ENCODE measurements around the gene EDC3. TPM values are rescaled to one million over a fixed set of nuclear protein-coding genes. Genes with fewer than 3 reads are reported as not detected.
"Not testable (repeated sequence)": the region's sequence is repeated elsewhere in the genome, so short reads cannot be mapped to it uniquely, and the experiment has no call there.

EDC3 gene
- total RNA-seq, 1 donor from 2014 or later: 18.8 TPM

DNA sequence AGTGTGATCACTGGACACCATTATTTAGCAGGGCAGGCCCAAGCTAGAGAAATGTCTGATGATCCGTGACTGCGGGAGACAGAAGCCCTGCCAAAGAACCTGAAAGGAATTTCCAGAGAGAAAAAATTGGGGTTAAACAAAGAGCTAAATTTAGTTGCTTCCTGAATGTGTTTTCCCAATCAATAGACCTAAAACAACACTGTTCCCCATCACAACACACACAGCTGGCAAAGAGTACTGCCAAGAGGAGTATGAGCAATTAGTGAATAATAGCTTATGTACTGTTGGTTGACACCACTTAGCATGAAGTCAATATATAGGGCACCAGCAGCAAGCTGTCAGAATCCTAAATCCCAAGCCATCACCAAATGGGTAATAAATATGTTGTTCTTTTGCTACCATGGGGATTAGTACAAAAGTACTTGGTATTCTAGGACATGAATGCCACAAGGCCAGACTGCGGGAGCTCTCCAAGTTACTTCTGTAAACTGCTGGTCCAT lies 44.5 kb downstream of the EDC3 start:
- no peak for DNase-seq

DNA sequence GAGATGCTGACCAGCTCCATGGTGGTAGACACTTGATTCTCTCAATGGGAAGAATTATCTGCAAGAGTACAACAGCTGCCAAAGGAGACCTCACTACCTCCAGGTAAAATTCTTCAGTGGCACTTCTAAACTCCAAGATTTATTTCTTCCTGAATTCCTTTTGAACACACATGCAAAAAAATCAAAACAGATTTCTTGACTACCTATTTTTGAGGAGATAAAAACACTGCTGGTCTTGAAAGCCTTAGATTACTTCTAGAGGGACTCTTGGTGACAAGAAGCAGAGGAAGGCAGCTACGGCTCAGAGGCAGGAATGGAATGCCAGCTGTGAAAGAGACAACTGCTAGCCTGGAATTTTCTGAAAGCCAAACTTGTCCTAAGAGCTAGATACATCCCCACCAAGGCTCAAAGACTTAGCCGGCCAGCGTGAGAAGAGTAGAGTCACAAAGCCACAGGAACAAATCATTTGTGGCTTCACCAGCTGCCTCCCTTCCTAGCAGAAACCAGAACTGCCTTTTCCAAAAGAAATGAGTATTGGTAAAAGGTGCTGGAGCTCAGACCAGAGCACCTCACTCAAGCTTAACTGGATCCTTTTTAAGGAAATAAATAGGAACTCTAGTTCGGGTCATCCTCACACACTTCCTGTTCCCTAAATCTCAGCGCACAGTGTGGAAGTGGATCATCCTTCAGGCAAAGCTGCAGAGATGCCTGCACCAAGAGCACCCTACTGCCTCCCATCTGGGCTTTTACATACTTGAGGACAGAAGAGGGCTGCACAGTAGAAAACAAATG lies 47.6 kb downstream of the EDC3 start:
- DNase-seq: peak; percentile 63

DNA sequence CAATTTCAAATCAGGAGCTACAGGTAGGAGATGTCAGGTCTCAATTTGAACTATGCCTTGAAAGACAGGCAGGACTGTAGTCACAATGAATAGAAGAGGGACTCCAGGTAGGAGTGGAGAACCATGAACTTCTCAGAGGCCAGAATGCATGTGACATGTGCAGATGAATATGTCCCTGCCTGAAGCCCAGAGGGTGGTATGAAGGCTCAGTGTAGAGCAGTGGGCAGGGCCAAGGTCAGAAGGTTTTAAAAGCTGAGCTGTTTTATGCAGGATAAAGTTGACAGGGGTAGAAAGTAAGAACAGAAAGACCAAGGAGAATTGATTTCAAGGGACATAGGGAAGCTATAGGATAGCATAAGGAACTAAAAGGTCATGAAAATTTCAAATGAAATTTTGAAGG lies 49.3 kb downstream of the EDC3 start:
- DNase-seq: no peak

DNA sequence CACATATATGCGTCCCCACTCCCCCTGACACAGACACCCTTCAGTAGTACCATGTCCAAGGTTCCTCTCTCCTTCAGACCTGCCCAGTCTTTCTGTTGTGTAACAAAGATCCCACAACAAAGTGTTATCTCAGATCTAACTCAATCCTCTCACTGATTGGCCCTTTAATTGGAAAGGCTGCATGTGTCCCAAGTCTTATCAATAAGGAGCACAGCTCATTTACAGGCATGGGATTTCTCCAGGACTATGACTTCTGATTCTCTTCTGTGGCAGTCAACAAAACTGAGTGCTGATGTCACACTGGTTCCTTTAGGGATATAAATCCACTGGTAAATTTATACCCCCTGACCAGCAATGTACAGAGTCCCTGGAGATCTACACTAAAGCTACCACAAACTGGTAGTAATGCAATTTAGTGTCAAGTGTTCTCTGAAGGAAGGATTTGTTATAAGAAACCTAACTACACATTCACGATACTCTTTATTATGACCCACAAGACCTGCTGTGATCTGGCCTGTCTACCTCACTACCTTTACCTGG lies 52.1 kb downstream of the EDC3 start:
- no peak for DNase-seq

DNA sequence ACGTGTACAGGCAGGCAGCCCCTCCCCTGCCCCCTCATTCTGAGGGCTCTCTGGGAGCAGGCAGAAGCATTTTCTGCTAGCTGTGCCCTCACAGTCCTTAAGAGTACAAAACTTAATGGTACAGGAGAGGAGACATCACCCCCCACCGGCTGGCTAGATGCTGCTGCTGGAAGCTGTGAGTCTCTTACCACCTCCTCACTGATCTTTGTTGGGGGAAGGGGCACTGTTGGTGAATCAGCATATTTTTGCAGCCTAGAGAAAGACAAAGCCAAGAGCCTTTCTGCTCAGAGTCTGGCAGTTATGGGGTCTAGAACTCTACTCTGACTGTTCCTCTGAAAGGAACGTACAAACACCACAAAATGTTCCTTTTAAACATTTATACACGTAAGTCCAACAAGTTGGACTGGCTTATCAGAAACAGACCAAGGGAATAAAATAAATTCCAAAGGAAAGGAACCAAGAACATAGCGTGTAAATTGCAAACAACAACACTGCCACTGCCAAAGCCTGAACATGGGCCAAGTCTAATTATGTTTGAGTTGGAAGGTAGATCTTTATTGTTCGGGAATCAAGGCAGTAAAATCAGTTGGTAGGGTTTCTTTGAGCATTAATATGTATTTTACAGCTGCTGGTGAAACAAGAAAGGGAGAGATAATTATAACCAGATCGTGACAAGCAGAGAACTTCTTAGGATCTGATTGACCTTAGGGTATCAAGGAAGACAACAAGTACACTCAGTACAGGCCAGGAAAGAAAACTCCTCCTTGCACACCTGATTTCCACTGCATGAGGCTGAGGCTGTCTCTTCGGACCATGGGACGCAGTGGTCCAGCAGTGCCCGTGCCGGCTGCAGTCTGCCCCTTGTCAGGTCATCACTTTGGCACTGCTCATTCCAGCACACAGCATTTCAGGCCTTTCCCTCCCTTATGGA lies 52.8 kb downstream of the EDC3 start:
- DNase-seq: no peak

DNA sequence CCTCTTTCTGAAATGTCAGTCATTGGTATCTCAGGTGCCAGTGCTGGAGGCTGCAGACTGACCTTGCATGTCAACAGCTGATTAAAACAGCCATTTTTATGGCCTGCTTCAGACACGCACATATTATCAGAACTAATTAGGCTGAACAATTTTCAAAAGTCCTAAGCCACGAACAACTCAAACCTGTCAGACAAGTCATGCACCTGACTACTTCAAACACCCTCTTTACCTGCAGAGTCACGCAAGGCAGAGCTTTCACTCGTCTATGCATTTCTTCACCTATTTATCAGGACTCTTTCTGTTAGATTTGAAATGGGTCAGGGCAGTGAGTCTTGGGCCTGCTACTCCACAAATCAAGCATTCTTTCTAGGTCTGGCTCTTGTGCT lies 53.5 kb downstream of the EDC3 start:
- DNase-seq: no peak

DNA sequence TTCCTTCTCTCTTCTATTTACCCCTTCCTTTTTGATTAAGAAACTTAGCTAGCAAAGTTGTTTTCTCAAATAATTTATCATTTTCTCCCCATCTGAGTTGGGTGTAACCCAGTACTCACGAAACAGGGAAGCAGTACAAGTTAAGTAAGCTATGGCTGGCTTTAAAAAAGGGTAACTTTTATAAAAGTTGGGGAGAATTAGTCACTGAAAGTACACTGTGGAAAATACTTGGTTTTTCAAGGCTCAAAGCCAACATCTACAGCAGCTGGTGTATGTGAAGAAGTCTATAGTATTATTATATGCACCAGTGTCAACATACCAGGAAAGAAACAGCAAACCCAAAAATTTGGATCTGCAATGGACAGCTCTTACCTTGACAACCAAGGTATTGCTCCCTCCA lies 54.7 kb downstream of the EDC3 start:
- DNase-seq: no peak

DNA sequence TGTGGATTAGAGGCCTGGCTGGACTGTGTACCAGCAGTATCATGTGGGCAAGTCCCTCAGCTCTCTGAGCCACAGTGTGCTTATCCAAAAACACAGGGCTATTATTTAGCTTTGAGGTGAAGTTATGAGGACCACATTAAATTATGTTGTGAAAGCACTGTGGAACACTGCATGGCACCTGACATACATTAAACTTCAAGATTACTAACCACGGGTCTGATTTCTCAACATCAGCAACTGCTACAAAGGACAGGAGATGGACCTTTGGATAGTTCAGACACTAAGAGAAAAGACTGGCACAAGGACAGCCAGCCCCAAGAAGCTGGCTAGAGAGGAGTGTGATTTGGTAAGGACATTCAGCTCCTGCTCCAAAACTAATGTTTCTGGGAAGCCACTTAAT lies 58.8 kb downstream of the EDC3 start:
- no peak for DNase-seq

DNA sequence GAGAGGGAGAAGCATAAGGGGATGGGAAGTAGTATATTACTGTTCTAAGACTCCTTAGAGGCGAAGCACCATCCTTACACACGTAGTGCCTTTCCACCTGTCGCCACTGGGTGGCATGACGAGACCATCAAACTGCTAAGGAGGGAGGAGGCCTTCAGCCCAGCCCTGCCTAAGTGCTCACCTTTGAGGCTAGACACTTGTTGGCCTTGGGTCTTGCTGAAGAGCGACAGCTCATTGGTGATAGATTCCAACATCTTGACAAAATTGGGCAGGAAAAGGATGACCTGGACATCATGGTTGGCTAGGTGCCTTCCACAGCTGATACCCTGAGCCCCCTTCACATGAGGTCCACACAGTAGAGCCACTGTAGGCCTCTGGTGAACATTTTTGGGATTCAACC lies 60.6 kb downstream of the EDC3 start:
- peak; percentile 77 for DNase-seq

DNA sequence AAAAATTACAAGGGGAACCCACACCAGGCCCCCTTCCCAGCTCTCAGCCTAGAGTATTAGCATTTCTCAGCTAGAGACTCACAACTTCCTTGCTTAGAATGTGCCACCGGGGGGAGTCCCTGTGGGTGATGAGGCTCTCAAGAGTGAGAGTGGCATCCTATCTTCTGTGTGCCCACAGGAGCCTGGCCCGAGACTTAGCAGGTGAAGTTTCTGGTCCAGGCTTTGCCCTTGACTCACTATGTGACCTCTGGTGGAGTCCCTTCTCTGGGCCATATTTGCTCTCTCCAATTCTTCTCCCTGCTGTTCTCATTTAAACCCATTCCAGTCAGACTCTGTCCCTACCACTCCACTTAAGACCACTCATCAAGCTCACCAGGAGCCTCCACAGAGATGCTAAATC lies 62.0 kb downstream of the EDC3 start:
- DNase-seq: no peak

DNA sequence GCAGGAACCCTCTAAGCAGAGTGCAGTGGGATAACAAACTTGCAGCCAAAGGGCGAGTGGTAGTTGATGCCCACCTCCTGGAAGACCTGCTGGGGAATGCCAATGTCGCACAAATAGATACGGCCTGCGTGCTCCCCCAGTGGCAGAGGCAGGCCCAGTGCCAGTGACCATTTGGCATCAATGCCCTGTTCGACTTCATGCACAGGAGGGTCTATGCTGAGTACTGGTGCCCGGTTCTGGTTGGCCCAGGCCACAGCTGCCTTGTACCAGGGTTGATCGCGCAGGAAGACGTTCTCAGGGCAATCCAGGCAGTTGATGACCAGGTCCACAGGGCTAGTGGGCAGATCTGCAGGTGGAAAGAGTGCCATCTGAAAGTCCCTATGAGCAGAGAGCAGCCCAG lies 63.2 kb downstream of the EDC3 start:
- DNase-seq: no peak

DNA sequence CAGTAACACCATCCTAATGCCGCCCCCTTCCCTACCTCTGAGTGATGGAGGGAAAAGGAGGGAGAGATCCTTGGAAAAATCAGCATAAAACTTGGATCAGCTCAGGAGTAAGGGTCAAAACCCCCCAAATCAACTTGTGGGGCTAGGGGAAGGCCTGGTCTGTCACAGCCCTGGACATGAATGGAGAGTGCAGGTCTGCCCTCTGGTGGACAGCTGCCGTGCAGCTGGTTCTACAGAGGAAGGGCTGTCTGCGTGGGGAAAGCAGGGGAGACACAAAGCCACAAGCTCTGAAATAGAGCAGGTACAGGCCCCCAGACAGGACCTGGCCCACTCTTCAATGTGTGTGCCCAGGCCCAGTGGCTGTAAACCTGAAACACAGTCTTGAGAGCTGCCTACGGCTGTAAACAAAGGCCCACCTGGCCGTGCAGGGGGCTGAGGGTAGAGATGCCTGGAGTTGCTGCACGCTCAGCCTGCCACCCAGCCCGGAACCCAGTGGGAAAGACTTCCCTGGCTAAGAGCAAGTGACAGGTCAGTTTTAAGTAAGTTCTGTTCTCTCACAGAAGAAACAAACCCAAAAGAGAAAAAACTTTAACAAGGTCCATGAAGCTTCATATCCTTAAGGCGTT lies 63.8 kb downstream of the EDC3 start:
- DNase-seq: peak; percentile 75

DNA sequence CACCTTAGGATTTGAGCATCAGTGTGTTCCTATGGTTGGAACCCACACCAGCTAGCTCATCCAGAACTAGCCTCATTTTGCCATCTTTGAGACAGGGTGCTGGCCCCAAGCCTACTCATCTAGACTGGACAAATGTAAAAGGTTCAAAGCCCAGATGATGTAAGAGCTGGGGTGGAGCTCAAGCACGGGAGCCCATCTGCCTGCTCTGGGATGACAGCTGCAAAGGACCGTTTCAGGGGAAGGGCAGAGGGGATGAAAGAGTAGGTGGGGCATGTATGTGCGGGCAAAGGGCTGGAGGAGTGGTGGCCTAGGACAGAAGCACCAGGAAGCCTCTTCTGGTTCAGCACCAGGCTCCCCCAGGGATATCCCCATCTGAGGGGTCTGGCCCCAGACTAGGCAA lies 64.4 kb downstream of the EDC3 start:
- no peak for DNase-seq

DNA sequence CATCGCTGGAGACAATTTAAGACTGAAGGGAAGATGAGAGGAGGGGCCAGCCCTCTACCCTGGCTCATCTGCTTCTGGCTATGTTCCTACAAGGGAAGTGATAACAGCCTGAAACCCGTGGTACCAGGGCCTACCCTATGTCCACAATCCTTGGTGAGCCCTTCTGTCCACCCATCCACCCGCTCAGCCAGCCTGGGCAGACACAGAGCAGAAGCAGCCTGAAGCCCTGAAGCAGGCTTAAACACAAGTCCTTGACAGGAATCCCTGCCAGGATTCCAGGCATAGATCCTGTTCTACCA lies 64.8 kb downstream of the EDC3 start:
- DNase-seq: no peak

DNA sequence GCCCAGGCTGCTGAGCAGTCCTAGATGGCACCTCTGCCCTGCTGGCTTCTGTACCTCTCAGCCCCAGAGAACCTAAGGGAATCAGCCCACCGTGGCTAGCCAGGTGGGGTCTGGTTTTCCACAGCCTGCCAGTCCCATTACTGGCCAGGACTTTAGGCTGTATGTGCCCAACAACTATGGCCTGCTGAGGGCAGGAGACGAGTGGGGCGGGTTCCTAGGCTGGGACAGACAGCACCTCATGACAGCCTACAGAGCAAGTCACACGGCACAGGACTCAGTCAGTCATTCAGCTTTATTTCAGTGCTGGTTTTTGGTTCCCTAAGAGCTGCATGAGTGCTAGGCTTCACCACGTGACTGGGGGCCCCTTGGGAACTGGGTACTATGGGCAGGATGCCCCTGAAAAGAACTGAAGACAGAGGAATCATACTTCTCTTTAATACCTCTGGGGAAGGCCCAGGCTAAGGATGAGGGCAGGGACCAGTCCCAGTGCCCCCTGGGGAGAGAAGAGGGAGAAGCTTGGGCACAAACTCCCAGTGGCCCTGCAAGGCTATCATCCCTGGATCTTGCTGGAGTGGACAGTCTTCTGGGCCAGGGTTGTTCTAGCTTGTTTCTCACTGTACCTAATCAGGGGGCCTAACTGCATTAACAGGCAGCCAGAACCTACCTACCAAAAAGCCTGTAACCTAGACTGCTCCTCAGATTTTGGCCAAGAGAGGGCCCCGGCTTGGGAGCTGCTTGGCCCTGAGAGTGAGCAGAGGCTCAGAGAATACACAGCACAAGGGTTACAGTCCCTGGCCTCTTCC lies 65.3 kb downstream of the EDC3 start:
- DNase-seq: no peak

DNA sequence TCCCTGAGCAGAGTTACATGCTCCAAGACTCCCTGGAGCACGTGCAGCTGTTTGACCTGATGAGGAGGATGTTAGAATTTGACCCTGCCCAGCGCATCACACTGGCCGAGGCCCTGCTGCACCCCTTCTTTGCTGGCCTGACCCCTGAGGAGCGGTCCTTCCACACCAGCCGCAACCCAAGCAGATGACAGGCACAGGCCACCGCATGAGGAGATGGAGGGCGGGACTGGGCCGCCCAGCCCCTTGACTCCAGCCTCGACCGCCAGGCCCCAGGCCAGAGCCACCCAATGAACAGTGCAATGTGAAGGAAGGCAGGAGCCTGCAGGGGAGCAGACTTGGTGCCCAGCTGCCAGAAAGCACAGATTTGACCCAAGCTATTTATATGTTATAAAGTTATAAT lies 66.1 kb downstream of the EDC3 start:
- not testable (repeated sequence) for DNase-seq

DNA sequence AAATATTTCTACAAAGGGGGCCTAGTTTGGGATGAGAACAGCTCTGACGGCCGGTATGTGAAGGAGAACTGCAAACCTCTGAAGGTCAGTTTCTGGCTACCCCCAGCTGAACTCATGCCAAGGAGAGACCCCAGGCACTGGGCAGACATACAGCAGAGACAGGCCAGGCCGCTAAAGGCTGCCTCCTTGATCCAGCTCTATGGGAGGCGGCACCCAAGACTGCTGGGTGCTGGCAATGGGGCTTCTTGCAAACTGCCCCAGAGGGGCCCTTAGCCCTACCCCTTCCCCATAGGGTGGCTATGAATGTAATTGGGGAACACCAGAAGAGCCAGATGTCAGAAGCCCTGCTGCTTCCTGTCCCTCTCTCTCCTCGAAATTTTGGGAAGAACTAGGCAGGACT lies 66.9 kb downstream of the EDC3 start:
- no peak for DNase-seq

DNA sequence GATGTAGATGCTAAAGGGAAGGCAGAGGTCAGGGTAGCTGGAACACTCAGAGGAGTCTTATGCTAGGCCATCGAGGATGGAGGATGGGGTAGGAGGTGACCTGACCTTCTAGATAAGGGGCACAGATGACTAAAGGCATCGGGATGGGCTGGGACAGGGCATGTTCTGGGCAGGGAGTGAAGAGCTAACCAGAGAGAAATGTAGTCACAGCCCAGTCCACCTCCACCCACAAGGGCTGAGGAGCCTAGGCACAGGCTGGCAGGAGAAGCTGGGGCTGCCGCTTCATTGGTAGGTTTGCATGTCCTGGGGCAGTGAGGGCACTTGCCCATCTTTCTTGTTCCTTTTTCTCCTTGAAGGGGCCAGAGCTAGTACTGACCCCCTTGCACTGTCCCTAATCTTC lies 67.6 kb downstream of the EDC3 start:
- DNase-seq: no peak

DNA sequence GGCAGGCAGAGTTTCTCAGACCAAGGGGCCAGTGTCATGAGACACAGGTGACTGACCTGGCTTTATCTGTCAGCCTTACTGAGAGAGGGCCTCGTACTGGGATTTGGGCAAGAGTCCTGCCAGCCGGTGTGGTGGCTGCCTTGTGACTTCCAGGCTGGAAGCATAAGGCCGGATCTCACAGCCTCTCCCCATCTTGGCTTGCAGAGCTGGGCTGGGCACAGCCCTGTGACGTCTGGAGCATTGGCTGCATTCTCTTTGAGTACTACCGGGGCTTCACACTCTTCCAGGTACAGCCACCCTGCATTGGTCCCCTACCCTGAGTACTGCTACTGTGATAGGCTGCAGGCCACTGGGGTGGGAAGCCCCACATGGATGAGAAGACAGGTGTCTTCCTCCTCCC lies 68.1 kb downstream of the EDC3 start:
- DNase-seq: no peak

DNA sequence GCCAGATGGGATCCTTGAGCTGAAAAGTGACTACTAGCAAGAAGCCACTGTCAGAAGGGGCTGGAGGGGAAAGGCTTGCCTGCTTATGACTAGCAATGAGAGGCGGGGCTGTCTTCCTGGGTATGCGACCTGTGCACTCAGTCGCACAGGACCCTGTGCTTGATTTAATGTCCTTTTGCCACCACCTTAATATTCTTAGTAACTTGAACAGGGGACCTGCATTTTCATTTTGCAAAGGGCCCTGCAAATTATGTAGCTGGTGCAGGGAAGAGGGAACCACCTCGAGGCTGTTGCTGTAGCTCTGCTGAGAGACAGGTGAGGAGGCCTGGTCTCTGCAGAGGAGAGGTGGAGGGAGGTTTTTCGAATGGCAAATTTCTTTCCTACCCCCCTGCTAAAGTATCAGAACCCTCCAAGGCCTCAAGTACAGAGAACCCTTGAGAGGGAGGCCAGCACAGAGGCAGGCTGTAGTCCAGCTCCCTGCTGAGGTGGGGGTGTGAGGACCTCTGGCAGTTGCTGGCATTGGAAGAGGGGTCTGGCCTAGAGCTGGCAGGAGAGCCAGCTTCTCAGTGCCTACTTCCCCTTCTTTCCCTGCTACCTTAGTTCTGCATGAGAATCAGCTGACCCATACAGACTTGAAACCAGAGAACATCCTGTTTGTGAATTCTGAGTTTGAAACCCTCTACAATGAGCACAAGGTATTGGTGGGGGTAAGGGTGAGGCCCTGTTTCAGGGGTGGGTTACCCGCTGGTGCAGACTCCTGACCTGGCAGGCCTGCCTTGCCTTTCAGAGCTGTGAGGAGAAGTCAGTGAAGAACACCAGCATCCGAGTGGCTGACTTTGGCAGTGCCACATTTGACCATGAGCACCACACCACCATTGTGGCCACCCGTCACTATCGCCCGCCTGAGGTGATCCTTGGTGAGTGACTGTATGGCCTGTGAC lies 68.8 kb downstream of the EDC3 start:
- no peak for DNase-seq

DNA sequence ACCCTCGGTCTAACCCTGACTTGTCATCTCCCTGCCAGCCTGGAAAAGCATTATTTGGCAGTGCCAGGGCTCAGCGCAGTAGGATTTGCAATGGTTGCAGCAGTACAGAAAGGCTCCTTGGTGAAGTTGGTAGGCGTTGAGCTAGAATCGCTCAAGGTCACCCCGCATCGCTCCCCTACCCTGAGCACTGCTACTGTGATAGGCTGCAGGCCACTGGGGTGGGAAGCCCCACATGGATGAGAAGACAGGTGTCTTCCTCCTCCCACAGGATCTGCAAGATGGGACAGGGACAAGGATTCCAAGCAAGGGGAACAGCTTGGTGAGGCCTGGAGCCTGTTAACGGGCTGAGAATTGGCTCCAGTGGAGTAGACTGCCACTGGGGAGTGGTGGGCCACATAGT lies 69.5 kb downstream of the EDC3 start:
- DNase-seq: no peak
